HepG2 (cell line): ENCODE measurements around the gene SLC6A4. TPM values are rescaled to one million over a fixed set of nuclear protein-coding genes. Genes with fewer than 3 reads are reported as not detected.

Experiments
- ATAC-seq: fragments of 200-7000 bp; cut with Tn5 transposase; 3 replicates; pipeline ENCODE4 v1.9.1; 2020; ENCODE audit warnings: mild to moderate bottlenecking, moderate library complexity
- BruUV-seq: library from RNA; stranded (reverse); fragments of 400-500 nt; replicated peaks from 2 replicates; lab custom pipeline; 2021; lab: Mats Ljungman, UMichigan
- CTCF ChIA-PET: fragments of 300-600 bp; formaldehyde crosslinking; extraction: SDS; loops from one replicate; lab custom pipeline; 2021; ENCODE audit warnings: low total read pairs, inconsistent platforms, low intra/inter-chr PET ratio; lab: Yijun Ruan, JAX
- POLR2A ChIA-PET: fragments of 350-600 bp; sonication (Branson Sonifier 250); formaldehyde crosslinking; loops from one replicate; lab custom pipeline; 2020; ENCODE audit warnings: antibody characterized with exemption, inconsistent platforms; lab: Yijun Ruan, JAX
- DNase-seq: peaks from one replicate; pipeline ENCODE4 v3.0.0-alpha.2; 2015; ENCODE audit warnings: low spot score
- FAIRE-seq: peaks from 3 replicates; lab custom pipeline; 2011; peaks lifted over from hg19 to GRCh38; lab: Jason Lieb, UNC
- H2AFZ ChIP-seq: one replicate; pipeline ENCODE4 v1.6.1; 2011; ENCODE audit warnings: low read length, inconsistent platforms
- H3K27ac ChIP-seq: fragments of 300-600 bp; 3 replicates; pipeline ENCODE4 v1.8.0; 2011; ENCODE audit warnings: mixed run types, mild to moderate bottlenecking, mixed read lengths, low read length, inconsistent platforms; ENCODE audit not compliant: insufficient read depth; ENCODE audit errors: extremely low read length
- H3K27me3 ChIP-seq, 2 experiments: fragments of 200-600 bp in 1 of 2; 2 replicates in 1 of 2; 3 replicates in 1 of 2; pipeline versions ENCODE4 v1.6.0 to v1.8.0; 2011; ENCODE audit warnings: low read length in 2 of 2, mild to moderate bottlenecking in 2 of 2, moderate library complexity in 2 of 2, inconsistent platforms in 1 of 2; ENCODE audit not compliant: insufficient read depth in 2 of 2, control insufficient read depth in 1 of 2
- H3K36me3 ChIP-seq, 2 experiments: fragments of 200-600 bp in 1 of 2; replicated peaks in 1 of 2; 2 replicates in 1 of 2; 3 replicates in 1 of 2; pipeline versions ENCODE4 v1.5.1 to v1.8.0; 2011; ENCODE audit warnings: low read length in 2 of 2, inconsistent platforms in 1 of 2; ENCODE audit not compliant: insufficient read depth in 2 of 2, control insufficient read depth in 1 of 2
- H3K4me1 ChIP-seq: 2 replicates; pipeline ENCODE4 v1.5.1; 2012; ENCODE audit warnings: low read length, inconsistent platforms; ENCODE audit not compliant: insufficient read depth
- H3K4me2 ChIP-seq: 2 replicates; pipeline ENCODE4 v1.6.0; 2011; ENCODE audit warnings: low read depth, low read length, inconsistent platforms
- H3K4me3 ChIP-seq, 3 experiments: fragments of 200-600 bp in 1 of 3; sonication (generic), shearing (Covaris generic) in 1 of 3; replicated peaks in 1 of 3; 2 replicates each; pipeline ENCODE4 v1.5.1; 2011 to 2016; ENCODE audit warnings: low read length in 3 of 3, inconsistent platforms in 2 of 3, low read depth in 2 of 3, mild to moderate bottlenecking in 2 of 3, control low read depth in 1 of 3, mixed read lengths in 1 of 3; ENCODE audit not compliant: insufficient read depth in 1 of 3
- H3K79me2 ChIP-seq: one replicate; pipeline ENCODE4 v1.6.1; 2011; ENCODE audit warnings: low read length, inconsistent platforms; ENCODE audit not compliant: insufficient read depth
- H3K9ac ChIP-seq: 2 replicates; pipeline ENCODE4 v1.6.0; 2011; ENCODE audit warnings: mild to moderate bottlenecking, low read depth, low read length, inconsistent platforms; ENCODE audit not compliant: insufficient read depth
- H3K9me3 ChIP-seq: 2 replicates; pipeline ENCODE4 v1.5.1; 2012; ENCODE audit warnings: mild to moderate bottlenecking, low read length
- H4K20me1 ChIP-seq: 2 replicates; pipeline ENCODE4 v1.6.0; 2011; ENCODE audit warnings: inconsistent platforms, mild to moderate bottlenecking, low read length, moderate library complexity; ENCODE audit not compliant: insufficient read depth
- AGO2 ChIP-seq: fragments of 200-400 bp; formaldehyde crosslinking; optimal IDR thresholded peaks from 2 replicates; pipeline ENCODE3; 2017; ENCODE audit warnings: mild to moderate bottlenecking, low read depth, low read length, moderate library complexity
- ATF4 ChIP-seq, 2 experiments: fragments of 450-650 bp in 1 of 2; sonication (generic) in 1 of 2; formaldehyde crosslinking; IDR thresholded peaks; 2 replicates each; pipeline versions ENCODE4 v1.5.0 to v1.8.0; 2020 to 2022; ENCODE audit warnings: mild to moderate bottlenecking in 1 of 2, missing genetic modification reagents in 1 of 2
- CBX5 ChIP-seq: sonication (generic); formaldehyde crosslinking; IDR thresholded peaks from 2 replicates; pipeline ENCODE4 v1.4.0; 2020; ENCODE audit warnings: missing genetic modification reagents, borderline replicate concordance
- DRAP1 ChIP-seq: IDR thresholded peaks from 2 replicates; pipeline ENCODE4 v1.6.1; 2016; ENCODE audit warnings: missing genetic modification reagents, missing compliant biosample characterization
- GATAD2A ChIP-seq: IDR thresholded peaks from 2 replicates; pipeline ENCODE4 v1.6.1; 2016
- HNF4G ChIP-seq, 2 experiments: sonication (generic) in 1 of 2; formaldehyde crosslinking in 1 of 2; IDR thresholded peaks; 2 replicates each; pipeline versions ENCODE4 v1.4.0 to v1.6.1; 2011 to 2020; ENCODE audit warnings: borderline replicate concordance in 2 of 2, low read depth in 2 of 2, mild to moderate bottlenecking in 2 of 2, low read length in 1 of 2, missing genetic modification reagents in 1 of 2, moderate library complexity in 1 of 2
- KLF13 ChIP-seq: sonication (generic); formaldehyde crosslinking; IDR thresholded peaks from 2 replicates; pipeline ENCODE4 v1.4.0; 2020; ENCODE audit warnings: mild to moderate bottlenecking, missing genetic modification reagents
- NFE2L2 ChIP-seq: fragments of 150-350 bp; IDR thresholded peaks from 2 replicates; pipeline ENCODE4 v1.6.1; 2014; ENCODE audit warnings: low read length
- PHF21A ChIP-seq: sonication (generic); formaldehyde crosslinking; IDR thresholded peaks from 2 replicates; pipeline ENCODE4 v1.5.0; 2020; ENCODE audit warnings: mild to moderate bottlenecking, missing genetic modification reagents
- PHF8 ChIP-seq: sonication (generic); formaldehyde crosslinking; IDR thresholded peaks from 2 replicates; pipeline ENCODE4 v1.5.0; 2020; ENCODE audit warnings: missing genetic modification reagents
- POLR2G ChIP-seq: fragments of 200-400 bp; formaldehyde crosslinking; IDR thresholded peaks from 2 replicates; pipeline ENCODE4 v1.6.1; 2018; ENCODE audit warnings: mild to moderate bottlenecking, low read depth, low read length, moderate library complexity
- SOX6 ChIP-seq, 2 experiments: fragments of 450-650 bp in 1 of 2; sonication (generic) in 1 of 2; formaldehyde crosslinking in 1 of 2; IDR thresholded peaks; 2 replicates each; pipeline versions ENCODE4 v1.4.0 to v1.6.1; 2017 to 2020; ENCODE audit warnings: antibody characterized with exemption in 1 of 2, mild to moderate bottlenecking in 1 of 2, missing genetic modification reagents in 1 of 2
- TARDBP ChIP-seq: sonication (generic); formaldehyde crosslinking; IDR thresholded peaks from 2 replicates; pipeline ENCODE4 v1.8.0; 2022; ENCODE audit warnings: mild to moderate bottlenecking, missing genetic modification reagents
- TSC22D2 ChIP-seq: sonication (generic); formaldehyde crosslinking; IDR thresholded peaks from 2 replicates; pipeline ENCODE4 v1.5.1; 2020; ENCODE audit warnings: missing genetic modification reagents, mild to moderate bottlenecking, borderline replicate concordance
- XBP1 ChIP-seq: sonication (generic); formaldehyde crosslinking; IDR thresholded peaks from 2 replicates; pipeline ENCODE4 v1.5.0; 2020; ENCODE audit warnings: missing genetic modification reagents
- YY1 ChIP-seq: IDR thresholded peaks from 2 replicates; pipeline ENCODE4 v1.6.1; 2011; ENCODE audit warnings: low read length, low read depth, moderate library complexity, mild to moderate bottlenecking; ENCODE audit not compliant: insufficient read depth, insufficient replicate concordance
- ZNF292 ChIP-seq: sonication (generic); formaldehyde crosslinking; IDR thresholded peaks from 2 replicates; pipeline ENCODE4 v1.8.1; 2022; ENCODE audit warnings: mild to moderate bottlenecking, low read depth, missing genetic modification reagents, borderline replicate concordance
- ZNF329 ChIP-seq: sonication (generic); formaldehyde crosslinking; IDR thresholded peaks from 2 replicates; pipeline ENCODE4 v1.9.0; 2021; ENCODE audit warnings: low read depth, mild to moderate bottlenecking, missing genetic modification reagents
- ZNF33A ChIP-seq: sonication (generic); formaldehyde crosslinking; IDR thresholded peaks from 2 replicates; pipeline ENCODE4 v1.5.1; 2020; ENCODE audit warnings: missing genetic modification reagents, mild to moderate bottlenecking, moderate library complexity, borderline replicate concordance
- ZNF367 ChIP-seq: sonication (generic); formaldehyde crosslinking; IDR thresholded peaks from 2 replicates; pipeline ENCODE4 v1.4.0; 2020; ENCODE audit warnings: missing genetic modification reagents, borderline replicate concordance
- ZNF572 ChIP-seq: sonication (generic); formaldehyde crosslinking; IDR thresholded peaks from 2 replicates; pipeline ENCODE4 v1.5.1; 2020; ENCODE audit warnings: mild to moderate bottlenecking, missing genetic modification reagents
- ZNF788 ChIP-seq: sonication (generic); formaldehyde crosslinking; IDR thresholded peaks from 2 replicates; pipeline ENCODE4 v1.5.0; 2020; ENCODE audit warnings: mild to moderate bottlenecking, missing genetic modification reagents, borderline replicate concordance
- WGBS: methylation state at CpG from one replicate; pipeline ENCODE4 v1.1.6; 2017; ENCODE audit warnings: low lambda C conversion rate; 5-methylcytosine and 5-hydroxymethylcytosine counted together
- in situ Hi-C: cut with HindIII; loops from 2 replicates; pipeline ENCODE4 v1.10.0; 2017; ENCODE audit warnings: low pct_unique_long_range_greater_than_20kb; ENCODE audit not compliant: extremely low pct_ligation_motif_present
- intact Hi-C: fragments of 100-400 bp; cut with micrococcal nuclease; formaldehyde crosslinking; loops from one replicate; pipeline ENCODE4 v1.10.0; 2022; ENCODE audit not compliant: unreplicated experiment
- polyA plus RNA-seq, 8 experiments: library from polyadenylated mRNA; depleted of rRNA in 3 of 8; stranded (reverse) in 7 of 8; unstranded in 1 of 8; fragments of >200 nt; fragmentation: Illumina TruSeq in 4 of 8; extraction: Trizol in 4 of 8; gene quantifications; 2 replicates each; pipeline versions ENCODE4 v1.2.1 to v1.2.3, GENCODE V29; 2011 to 2016; ENCODE audit warnings: low read depth in 4 of 8, missing spikeins in 1 of 8, mixed read lengths in 1 of 8; ENCODE audit not compliant: insufficient read depth in 1 of 8
- total RNA-seq, 5 experiments: library from RNA; depleted of rRNA; stranded (reverse); fragments of >200 nt; fragmentation: Illumina TruSeq; extraction: Trizol; gene quantifications; 2 replicates each; pipeline ENCODE4 v1.2.3, GENCODE V29; 2016; ENCODE audit warnings: low read depth in 1 of 5

SLC6A4 gene
- total and polyA plus RNA-seq, 2 of the 13 experiments (the other 11 are each of a cell fraction or from before 2014, with no cell fraction given) = 7.6 to 20.3 TPM

- peak in 1 of 2 experiments; percentile 85; a peak in 2 of 4 replicates for TF ChIP-seq ATF4 (CRISPR knock-in tag; IDR thresholded peaks at IDR 0.05)
Observed at GRCh38 chr17:30224419-30224960, 11.0 kb downstream of the SLC6A4 start (continued).

- Histone ChIP-seq H3K9me3 (no peaks in the 10 kb centered on the region), H4K20me1 (no peaks in the 10 kb centered on the region), H2AFZ (peak overlapping the region; percentile 88), H3K4me2 (peak overlapping the region; percentile 95), H3K27ac (peak overlapping the region; percentile 73), H3K4me3 (peak overlapping the region; percentile 44 to 72 (median 60)), H3K9ac (peak overlapping the region; percentile 73), H3K4me1 (peaks cover 82% of the 10 kb centered on the region), H3K27me3 (no peaks in the 10 kb centered on the region), H3K36me3 (no peaks in the 10 kb centered on the region), H3K79me2 (no peaks in the 10 kb centered on the region)
- ChIA-PET POLR2A (interaction anchor here (0.8 to 1.8 kb wide), 13 partner anchors 8 to 122 kb away, joined by 3 to 7 read pairs (median 5); partner anchors contain the start of genes BLMH and SLC6A4), CTCF (no interaction called here)
- WGBS = 5% methylated on average over 5 of the region's 13 CpGs
- DNase-seq (peak; percentile 67), FAIRE-seq (peak; percentile 71), ATAC-seq (peak; percentile 77)
- no TSS peak for BruUV-seq
- in situ Hi-C loops (no loop called here), intact Hi-C loops (loop anchor here (10.0 kb wide), 1 partner anchor 48 kb away; no protein-coding TSS in a partner anchor)
- TF ChIP-seq ZNF788 (CRISPR knock-in tag) (peak; percentile 56; the same call in 1 of the 2 replicates), TARDBP (CRISPR knock-in tag) (0 out of 2 replicates have a peak, but pooled peaks have one; percentile 11), DRAP1 (CRISPR knock-in tag) (peak; percentile 27), CBX5 (CRISPR knock-in tag) (peak; percentile 36; the same call in 1 of the 2 replicates), SOX6 (IDR thresholded peaks at IDR 0.05) (no peak), SOX6 (CRISPR knock-in tag; IDR thresholded peaks at IDR 0.05) (0 out of 2 replicates have a peak, but pooled peaks have one; percentile 39), ZNF329 (no peak), GATAD2A (CRISPR knock-in tag) (peak; percentile 52), AGO2 (no peak), PHF8 (CRISPR knock-in tag) (peak; percentile 40), ZNF292 (CRISPR knock-in tag) (peak; percentile 54; the same call in 1 of the 2 replicates), HNF4G (IDR thresholded peaks at IDR 0.05; ENCODE audit: borderline replicate concordance, low read depth, low read length) (peak; percentile 77; the same call in 1 of the 2 replicates), HNF4G (CRISPR knock-in tag; IDR thresholded peaks at IDR 0.05; ENCODE audit: borderline replicate concordance, low read depth) (no peak), XBP1 (no peak), ZNF33A (CRISPR knock-in tag) (no peak), TSC22D2 (CRISPR knock-in tag) (no peak), NFE2L2 (no peak), ZNF572 (CRISPR knock-in tag) (0 out of 2 replicates have a peak, but pooled peaks have one; percentile 43), KLF13 (CRISPR knock-in tag) (no peak), POLR2G (peak; percentile 43; the same call in 1 of the 2 replicates), PHF21A (CRISPR knock-in tag) (peak; percentile 25; the same call in 1 of the 2 replicates), YY1 (peak; percentile 22), ZNF367 (CRISPR knock-in tag) (no peak)
Observed at GRCh38 chr17:30222721-30223175, 12.7 kb downstream of the SLC6A4 start.
